Measurements from ENCODE around the gene NFATC2. TPM values are rescaled to one million over a fixed set of nuclear protein-coding genes. Genes with fewer than 3 reads are reported as not detected.

NFATC2 gene
- polyA plus RNA-seq, 1 donor from 2014 or later, result not detected

DNA sequence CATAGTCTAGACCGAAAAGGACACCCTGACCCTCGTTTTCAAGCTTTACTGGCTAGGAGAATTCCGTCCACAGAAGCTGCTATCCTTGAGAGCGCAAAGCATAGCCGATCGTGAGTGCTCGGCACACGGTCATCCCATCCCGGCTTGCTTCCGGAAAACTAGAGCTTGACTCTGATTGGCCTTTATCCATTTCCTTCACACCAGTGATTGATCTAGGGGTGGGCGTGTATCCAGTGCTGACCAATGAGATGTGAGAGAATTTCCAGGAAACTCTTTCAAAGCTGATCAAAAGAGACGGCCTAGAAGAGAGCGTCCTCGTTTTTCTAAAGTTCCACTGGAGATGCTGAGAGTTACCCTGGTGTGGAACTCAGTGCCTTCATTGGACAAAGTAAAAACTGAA, 41.0 kb upstream of the NFATC2 start:
- H3F3A ChIP-seq (ENCODE audit: insufficient read depth, low read length, poor library complexity, severe bottlenecking), result no peaks in the 10 kb centered on the region
- no peak overlapping the region for H3K4me2 ChIP-seq (ENCODE audit: low read length)
- H2AFZ ChIP-seq (ENCODE audit: low read depth, low read length), result no peak overlapping the region
- H4K20me1 ChIP-seq (ENCODE audit: insufficient read depth), result no peaks in the 10 kb centered on the region
- H3K27ac ChIP-seq (ENCODE audit: low read length), result no peak overlapping the region
- no peak overlapping the region for H3K9ac ChIP-seq (ENCODE audit: low read length)
- no peak overlapping the region for H3K4me3 ChIP-seq (ENCODE audit: low read length)
- H3K79me2 ChIP-seq (replicated peaks; ENCODE audit: insufficient read depth, low read length), result no peaks in the 10 kb centered on the region
- H3K9me2 ChIP-seq (ENCODE audit: insufficient read depth, low read length), result no peaks in the 10 kb centered on the region
- no peaks in the 10 kb centered on the region for H3K36me3 ChIP-seq (ENCODE audit: insufficient read depth, low read length)
- no peak for TF ChIP-seq SMC3 (conservative IDR thresholded peaks at IDR 0.05; ENCODE audit: poor library complexity)
- TF ChIP-seq TAF1 (IDR thresholded peaks at IDR 0.05; ENCODE audit: low read depth), result no peak
- TF ChIP-seq, protein P1, sequence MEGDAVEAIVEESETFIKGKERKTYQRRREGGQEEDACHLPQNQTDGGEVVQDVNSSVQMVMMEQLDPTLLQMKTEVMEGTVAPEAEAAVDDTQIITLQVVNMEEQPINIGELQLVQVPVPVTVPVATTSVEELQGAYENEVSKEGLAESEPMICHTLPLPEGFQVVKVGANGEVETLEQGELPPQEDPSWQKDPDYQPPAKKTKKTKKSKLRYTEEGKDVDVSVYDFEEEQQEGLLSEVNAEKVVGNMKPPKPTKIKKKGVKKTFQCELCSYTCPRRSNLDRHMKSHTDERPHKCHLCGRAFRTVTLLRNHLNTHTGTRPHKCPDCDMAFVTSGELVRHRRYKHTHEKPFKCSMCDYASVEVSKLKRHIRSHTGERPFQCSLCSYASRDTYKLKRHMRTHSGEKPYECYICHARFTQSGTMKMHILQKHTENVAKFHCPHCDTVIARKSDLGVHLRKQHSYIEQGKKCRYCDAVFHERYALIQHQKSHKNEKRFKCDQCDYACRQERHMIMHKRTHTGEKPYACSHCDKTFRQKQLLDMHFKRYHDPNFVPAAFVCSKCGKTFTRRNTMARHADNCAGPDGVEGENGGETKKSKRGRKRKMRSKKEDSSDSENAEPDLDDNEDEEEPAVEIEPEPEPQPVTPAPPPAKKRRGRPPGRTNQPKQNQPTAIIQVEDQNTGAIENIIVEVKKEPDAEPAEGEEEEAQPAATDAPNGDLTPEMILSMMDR (IDR thresholded peaks at IDR 0.05; ENCODE audit: poor library complexity, severe bottlenecking), result no peak
- TF ChIP-seq MXI1 (conservative IDR thresholded peaks at IDR 0.05; ENCODE audit: poor library complexity, severe bottlenecking), result no peak
- no peak for TF ChIP-seq RAD21 (conservative IDR thresholded peaks at IDR 0.05)
- TF ChIP-seq EZH2 (IDR thresholded peaks at IDR 0.05; ENCODE audit: borderline replicate concordance, insufficient read depth, low read length, poor library complexity, severe bottlenecking), result no peak
- TF ChIP-seq, protein P2, sequence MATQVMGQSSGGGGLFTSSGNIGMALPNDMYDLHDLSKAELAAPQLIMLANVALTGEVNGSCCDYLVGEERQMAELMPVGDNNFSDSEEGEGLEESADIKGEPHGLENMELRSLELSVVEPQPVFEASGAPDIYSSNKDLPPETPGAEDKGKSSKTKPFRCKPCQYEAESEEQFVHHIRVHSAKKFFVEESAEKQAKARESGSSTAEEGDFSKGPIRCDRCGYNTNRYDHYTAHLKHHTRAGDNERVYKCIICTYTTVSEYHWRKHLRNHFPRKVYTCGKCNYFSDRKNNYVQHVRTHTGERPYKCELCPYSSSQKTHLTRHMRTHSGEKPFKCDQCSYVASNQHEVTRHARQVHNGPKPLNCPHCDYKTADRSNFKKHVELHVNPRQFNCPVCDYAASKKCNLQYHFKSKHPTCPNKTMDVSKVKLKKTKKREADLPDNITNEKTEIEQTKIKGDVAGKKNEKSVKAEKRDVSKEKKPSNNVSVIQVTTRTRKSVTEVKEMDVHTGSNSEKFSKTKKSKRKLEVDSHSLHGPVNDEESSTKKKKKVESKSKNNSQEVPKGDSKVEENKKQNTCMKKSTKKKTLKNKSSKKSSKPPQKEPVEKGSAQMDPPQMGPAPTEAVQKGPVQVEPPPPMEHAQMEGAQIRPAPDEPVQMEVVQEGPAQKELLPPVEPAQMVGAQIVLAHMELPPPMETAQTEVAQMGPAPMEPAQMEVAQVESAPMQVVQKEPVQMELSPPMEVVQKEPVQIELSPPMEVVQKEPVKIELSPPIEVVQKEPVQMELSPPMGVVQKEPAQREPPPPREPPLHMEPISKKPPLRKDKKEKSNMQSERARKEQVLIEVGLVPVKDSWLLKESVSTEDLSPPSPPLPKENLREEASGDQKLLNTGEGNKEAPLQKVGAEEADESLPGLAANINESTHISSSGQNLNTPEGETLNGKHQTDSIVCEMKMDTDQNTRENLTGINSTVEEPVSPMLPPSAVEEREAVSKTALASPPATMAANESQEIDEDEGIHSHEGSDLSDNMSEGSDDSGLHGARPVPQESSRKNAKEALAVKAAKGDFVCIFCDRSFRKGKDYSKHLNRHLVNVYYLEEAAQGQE (IDR thresholded peaks at IDR 0.05; ENCODE audit: borderline replicate concordance), result no peak
- TF ChIP-seq EP300 (conservative IDR thresholded peaks at IDR 0.05; ENCODE audit: poor library complexity, severe bottlenecking), result no peak
- TF ChIP-seq POLR2AphosphoS5 (IDR thresholded peaks at IDR 0.05), result no peak
- no peaks in the 10 kb centered on the region for H3K27me3 ChIP-seq (ENCODE audit: insufficient read depth, low read depth, low read length)
- H3K9me3 ChIP-seq (ENCODE audit: low read length), result no peaks in the 10 kb centered on the region

DNA sequence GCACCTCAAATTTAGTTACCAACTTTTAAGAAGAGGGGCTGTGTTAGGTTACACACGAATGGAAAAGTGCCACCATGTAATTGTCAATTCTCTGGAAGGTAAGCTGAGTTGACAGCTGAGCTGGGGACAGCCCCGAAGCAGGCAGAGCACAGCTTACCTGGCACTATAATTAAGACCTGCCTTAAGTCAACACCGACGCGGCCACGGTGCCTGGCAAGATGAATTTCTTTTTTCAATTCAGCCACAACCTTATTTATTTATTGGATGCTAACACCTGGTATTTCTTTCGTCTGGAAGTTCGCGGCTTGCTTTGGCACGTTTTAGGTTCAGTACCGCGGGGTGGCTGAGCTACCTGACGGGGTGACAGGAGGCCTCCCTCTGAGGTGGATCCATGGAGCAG, 40.6 kb upstream of the NFATC2 start:
- no peaks in the 10 kb centered on the region for H3K9me3 ChIP-seq (ENCODE audit: low read length)
- no peaks in the 10 kb centered on the region for H3K79me2 ChIP-seq (replicated peaks; ENCODE audit: insufficient read depth, low read length)
- no peaks in the 10 kb centered on the region for H4K20me1 ChIP-seq (ENCODE audit: insufficient read depth)
- no peaks in the 10 kb centered on the region for H3K27me3 ChIP-seq (ENCODE audit: insufficient read depth, low read depth, low read length)
- H3K36me3 ChIP-seq (ENCODE audit: insufficient read depth, low read length), result no peaks in the 10 kb centered on the region
- TF ChIP-seq, protein P2 (IDR thresholded peaks at IDR 0.05; ENCODE audit: borderline replicate concordance), result no peak
- TF ChIP-seq EP300 (conservative IDR thresholded peaks at IDR 0.05; ENCODE audit: poor library complexity, severe bottlenecking) (no peak), EZH2 (IDR thresholded peaks at IDR 0.05; ENCODE audit: borderline replicate concordance, insufficient read depth, low read length, poor library complexity, severe bottlenecking) (no peak), POLR2AphosphoS5 (IDR thresholded peaks at IDR 0.05) (no peak), TAF1 (IDR thresholded peaks at IDR 0.05; ENCODE audit: low read depth) (no peak)
- TF ChIP-seq, protein P1 (IDR thresholded peaks at IDR 0.05; ENCODE audit: poor library complexity, severe bottlenecking), result no peak
- H3K27ac ChIP-seq (ENCODE audit: low read length), result no peak overlapping the region
- H2AFZ ChIP-seq (ENCODE audit: low read depth, low read length), result no peak overlapping the region
- no peaks in the 10 kb centered on the region for H3K9me2 ChIP-seq (ENCODE audit: insufficient read depth, low read length)
- H3K9ac ChIP-seq (ENCODE audit: low read length), result no peak overlapping the region
- H3K4me3 ChIP-seq (ENCODE audit: low read length), result no peak overlapping the region
- no peaks in the 10 kb centered on the region for H3F3A ChIP-seq (ENCODE audit: insufficient read depth, low read length, poor library complexity, severe bottlenecking)
- no peak overlapping the region for H3K4me2 ChIP-seq (ENCODE audit: low read length)
